Spleen (tissue), 7 donors: ENCODE data around the gene LMNB1.

Experiments used
- CTCF ChIP-seq, 11 experiments: fragments of 200-600 bp in 7 of 11; fragments of 450-650 bp in 4 of 11; sonication (generic) in 4 of 11; IDR thresholded peaks in 8 of 11; conservative IDR thresholded peaks in 3 of 11; 1 replicate in 7 of 11; 2 replicates in 4 of 11; pipeline versions ENCODE4 v1.4.0 to v1.8.0; 2016 to 2021; ENCODE audit warnings: antibody characterized with exemption in 11 of 11, inconsistent platforms in 4 of 11, mild to moderate bottlenecking in 1 of 11
- POLR2A ChIP-seq, 3 donors: fragments of 450-650 bp; IDR thresholded peaks; one replicate each; pipeline ENCODE4 v1.5.1; 2017; ENCODE audit warnings: antibody characterized with exemption in 3 of 3, mild to moderate bottlenecking in 1 of 3
- donor health status: DM: no; HTN: no; CAD: no; lungs with moderate emphysema.
- donor health status: DM: no; HTN: no; CAD: no.
- donor health status: DM: no; HTN: no; CAD: no.

- TF ChIP-seq POLR2A (IDR thresholded peaks at IDR 0.05) (no peak), CTCF (IDR thresholded peaks at IDR 0.05 in 8 of 11, conservative IDR thresholded peaks at IDR 0.05 in 3 of 11) (no peak)
Observed at GRCh38 chr5:126846344-126846743, 69.4 kb downstream of the LMNB1 start.
